Liver (tissue), 9 donors: Measurements from ENCODE around the gene MSI2. TPM values are rescaled to one million over a fixed set of nuclear protein-coding genes. Genes with fewer than 3 reads are reported as not detected.

Source experiments
- DNase-seq: peaks from one replicate; pipeline ENCODE4 v3.0.0-alpha.2; 2017; ENCODE audit warnings: low spot score
- H3K27ac ChIP-seq, 2 donors: one replicate each; pipeline ENCODE4 v1.7.0; 2013; ENCODE audit warnings: inconsistent platforms in 2 of 2, low read length in 2 of 2, control low read depth in 1 of 2, low read depth in 1 of 2, mild to moderate bottlenecking in 1 of 2
- H3K27me3 ChIP-seq, 4 donors: one replicate each; pipeline versions ENCODE4 v1.6.1 to v1.7.0; 2013; ENCODE audit warnings: low read length in 3 of 4, inconsistent platforms in 1 of 4, mild to moderate bottlenecking in 1 of 4, moderate library complexity in 1 of 4; ENCODE audit not compliant: control insufficient read depth in 4 of 4, insufficient read depth in 4 of 4
- H3K36me3 ChIP-seq, 4 donors: one replicate each; pipeline versions ENCODE4 v1.6.1 to v1.7.0; 2013; ENCODE audit warnings: low read length in 3 of 4, mild to moderate bottlenecking in 3 of 4, low read depth in 1 of 4, moderate library complexity in 1 of 4; ENCODE audit not compliant: control insufficient read depth in 4 of 4, insufficient read depth in 3 of 4
- H3K4me1 ChIP-seq, 4 donors: one replicate each; pipeline versions ENCODE4 v1.6.1 to v1.7.0; 2013; ENCODE audit warnings: low read length in 3 of 4, mild to moderate bottlenecking in 3 of 4, moderate library complexity in 1 of 4; ENCODE audit not compliant: control insufficient read depth in 4 of 4, insufficient read depth in 4 of 4
- H3K4me3 ChIP-seq, 3 donors: one replicate each; pipeline versions ENCODE4 v1.6.1 to v1.7.0; 2013; ENCODE audit warnings: low read length in 3 of 3, control low read depth in 1 of 3, low read depth in 1 of 3, mild to moderate bottlenecking in 1 of 3
- H3K9ac ChIP-seq, 2 donors: one replicate each; pipeline ENCODE4 v1.7.0; 2013; ENCODE audit warnings: low read length in 2 of 2, mild to moderate bottlenecking in 2 of 2, moderate library complexity in 2 of 2, control low read depth in 1 of 2, low read depth in 1 of 2
- H3K9me3 ChIP-seq, 4 donors: one replicate each; pipeline versions ENCODE4 v1.6.1 to v1.7.0; 2013; ENCODE audit warnings: low read length in 3 of 4; ENCODE audit not compliant: control insufficient read depth in 4 of 4
- FOXA1 ChIP-seq: IDR thresholded peaks from 2 replicates; pipeline ENCODE4 v1.6.1; 2016; ENCODE audit warnings: antibody characterized with exemption
- FOXA2 ChIP-seq: IDR thresholded peaks from 2 replicates; pipeline ENCODE4 v1.6.1; 2016; ENCODE audit warnings: antibody characterized with exemption
- GABPA ChIP-seq, 2 donors: IDR thresholded peaks in 1 of 2; conservative IDR thresholded peaks in 1 of 2; 2 replicates each; pipeline ENCODE4 v1.6.1; 2016; ENCODE audit warnings: antibody characterized with exemption in 2 of 2, mild to moderate bottlenecking in 1 of 2, moderate library complexity in 1 of 2
- HNF4G ChIP-seq: IDR thresholded peaks from 2 replicates; pipeline ENCODE4 v1.6.1; 2016; ENCODE audit warnings: antibody characterized with exemption
- JUND ChIP-seq, 2 donors: IDR thresholded peaks; 2 replicates each; pipeline ENCODE4 v1.6.1; 2016; ENCODE audit warnings: antibody characterized with exemption in 2 of 2
- NR2F2 ChIP-seq: IDR thresholded peaks from 2 replicates; pipeline ENCODE4 v1.6.1; 2016; ENCODE audit warnings: antibody characterized with exemption
- RXRA ChIP-seq, 2 donors: IDR thresholded peaks; 2 replicates each; pipeline ENCODE4 v1.6.1; 2017 to 2018; ENCODE audit warnings: antibody characterized with exemption in 2 of 2, mild to moderate bottlenecking in 1 of 2
- SP1 ChIP-seq: IDR thresholded peaks from 2 replicates; pipeline ENCODE4 v1.6.1; 2018; ENCODE audit warnings: antibody characterized with exemption, mild to moderate bottlenecking
- TAF1 ChIP-seq: conservative IDR thresholded peaks from 2 replicates; pipeline ENCODE4 v1.6.1; 2016; ENCODE audit warnings: antibody characterized with exemption, mild to moderate bottlenecking
- YY1 ChIP-seq: IDR thresholded peaks from 2 replicates; pipeline ENCODE4 v1.6.1; 2016; ENCODE audit warnings: antibody characterized with exemption, mild to moderate bottlenecking
- WGBS: extraction: QIAGEN DNeasy Blood & Tissue Kit; methylation state at CpG from one replicate; pipeline ENCODE4 v1.1.7; 2013; 5-methylcytosine and 5-hydroxymethylcytosine counted together
- polyA plus RNA-seq, 2 donors: library from polyadenylated mRNA; stranded (reverse) in 1 of 2; unstranded in 1 of 2; fragments of 200-250 nt in 1 of 2; fragments of >200 nt in 1 of 2; fragmentation: Nextera tagmentation in 1 of 2; extraction: Ambion mirVana in 1 of 2; gene quantifications; one replicate each; pipeline versions ENCODE4 v1.2.1 to v1.2.3, GENCODE V29; 2013 to 2015
- total RNA-seq, 2 donors: library from RNA; depleted of rRNA; stranded (reverse); fragments of >200 nt; gene quantifications; one replicate each; pipeline ENCODE4 v1.2.3, GENCODE V29; 2014
- TF ChIP-seq, protein P1 (sequence below): IDR thresholded peaks from 2 replicates; pipeline ENCODE4 v1.6.1; 2016; ENCODE audit warnings: antibody characterized with exemption
- TF ChIP-seq, protein P2 (sequence below): IDR thresholded peaks from 2 replicates; pipeline ENCODE4 v1.6.1; 2016; ENCODE audit warnings: antibody characterized with exemption
- TF ChIP-seq, protein P3 (sequence below): fragments of 150-350 bp; IDR thresholded peaks from 2 replicates; pipeline ENCODE4 v1.5.1; 2017; ENCODE audit warnings: improper control_type of control experiment, low read depth, low read length; ENCODE audit not compliant: missing input control
- TF ChIP-seq, protein P4 (sequence below): IDR thresholded peaks from 2 replicates; pipeline ENCODE4 v1.6.1; 2016; ENCODE audit warnings: antibody characterized with exemption
- donor health status: healthy.
- donor health status: healthy.
- donor health status: healthy.
- donor health status: healthy.
- donor health status: healthy.

Gene MSI2
- total and polyA plus RNA-seq, 4 donors = 5.7 to 15.6 (median 9.2) TPM

DNA sequence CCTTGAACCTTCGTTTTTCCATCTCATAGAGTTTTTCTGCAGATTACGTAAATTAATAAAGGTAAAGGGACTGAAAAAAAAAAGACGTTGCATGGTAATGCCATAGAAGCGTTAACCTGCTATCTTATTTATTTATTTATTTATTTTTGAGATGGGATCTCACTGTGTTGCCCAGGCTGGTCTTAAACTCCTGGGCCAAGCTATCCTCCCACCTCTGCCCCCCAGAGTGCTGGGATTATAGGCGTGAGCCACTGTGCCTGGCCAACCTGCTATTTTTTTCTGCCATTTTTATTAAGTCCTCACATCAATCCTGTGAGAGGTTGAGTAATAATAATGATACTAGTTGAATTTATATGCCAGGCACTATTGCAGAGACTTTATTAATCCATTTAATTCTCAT, 7.9 kb downstream of the MSI2 start:
- no peaks in the 10 kb centered on the region for H3K4me1 ChIP-seq
- TF ChIP-seq, protein P1, sequence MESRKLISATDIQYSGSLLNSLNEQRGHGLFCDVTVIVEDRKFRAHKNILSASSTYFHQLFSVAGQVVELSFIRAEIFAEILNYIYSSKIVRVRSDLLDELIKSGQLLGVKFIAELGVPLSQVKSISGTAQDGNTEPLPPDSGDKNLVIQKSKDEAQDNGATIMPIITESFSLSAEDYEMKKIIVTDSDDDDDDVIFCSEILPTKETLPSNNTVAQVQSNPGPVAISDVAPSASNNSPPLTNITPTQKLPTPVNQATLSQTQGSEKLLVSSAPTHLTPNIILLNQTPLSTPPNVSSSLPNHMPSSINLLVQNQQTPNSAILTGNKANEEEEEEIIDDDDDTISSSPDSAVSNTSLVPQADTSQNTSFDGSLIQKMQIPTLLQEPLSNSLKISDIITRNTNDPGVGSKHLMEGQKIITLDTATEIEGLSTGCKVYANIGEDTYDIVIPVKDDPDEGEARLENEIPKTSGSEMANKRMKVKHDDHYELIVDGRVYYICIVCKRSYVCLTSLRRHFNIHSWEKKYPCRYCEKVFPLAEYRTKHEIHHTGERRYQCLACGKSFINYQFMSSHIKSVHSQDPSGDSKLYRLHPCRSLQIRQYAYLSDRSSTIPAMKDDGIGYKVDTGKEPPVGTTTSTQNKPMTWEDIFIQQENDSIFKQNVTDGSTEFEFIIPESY = no peak
- no peak overlapping the region for H3K4me3 ChIP-seq
- no peak for DNase-seq
- H3K9me3 ChIP-seq = no peaks in the 10 kb centered on the region
- no peaks in the 10 kb centered on the region for H3K27me3 ChIP-seq
- H3K9ac ChIP-seq = no peak overlapping the region
- WGBS = 96% methylated on average over 5 of the region's 5 CpGs
- peaks cover 2 to 28% (median 20%) of the 10 kb centered on the region in 4 donors for H3K36me3 ChIP-seq
- no peak overlapping the region for H3K27ac ChIP-seq

DNA sequence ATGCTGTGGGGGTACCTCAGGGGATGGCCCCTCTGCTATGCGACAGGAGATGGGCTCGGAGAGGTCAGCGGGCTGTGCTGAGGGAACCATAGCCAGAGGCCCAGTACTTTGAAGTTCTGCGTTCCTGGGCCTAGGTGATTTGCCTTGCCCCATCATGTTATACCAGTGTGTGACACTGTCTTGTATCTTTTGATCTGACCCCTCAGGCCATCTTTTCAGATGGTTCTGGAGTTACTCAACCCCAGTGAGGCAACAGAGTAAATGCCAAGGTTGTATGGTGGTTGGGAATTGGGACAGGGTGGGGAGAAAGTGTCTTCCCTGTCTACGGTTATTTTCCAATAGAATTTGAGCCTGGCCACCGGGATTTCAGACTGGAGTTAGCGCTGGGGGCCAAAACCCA, 8.5 kb downstream of the MSI2 start:
- Histone ChIP-seq H3K4me1 (no peaks in the 10 kb centered on the region), H3K27me3 (no peaks in the 10 kb centered on the region), H3K9ac (no peak overlapping the region), H3K36me3 (peaks cover 2 to 28% (median 22%) of the 10 kb centered on the region in 4 donors), H3K4me3 (no peak overlapping the region), H3K27ac (no peak overlapping the region), H3K9me3 (no peaks in the 10 kb centered on the region)
- WGBS = 96% methylated on average over 7 of the region's 7 CpGs
- no peak for DNase-seq
- TF ChIP-seq JUND (IDR thresholded peaks at IDR 0.05) = no peak
- no peak for TF ChIP-seq TAF1
- no peak for TF ChIP-seq FOXA2
- TF ChIP-seq GABPA (IDR thresholded peaks at IDR 0.05 in 1 of 2, conservative IDR thresholded peaks at IDR 0.05 in 1 of 2) = no peak
- no peak for TF ChIP-seq YY1
- TF ChIP-seq NR2F2 = no peak
- no peak for TF ChIP-seq SP1
- TF ChIP-seq, protein P2, sequence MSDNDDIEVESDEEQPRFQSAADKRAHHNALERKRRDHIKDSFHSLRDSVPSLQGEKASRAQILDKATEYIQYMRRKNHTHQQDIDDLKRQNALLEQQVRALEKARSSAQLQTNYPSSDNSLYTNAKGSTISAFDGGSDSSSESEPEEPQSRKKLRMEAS = no peak
- TF ChIP-seq, protein P3, sequence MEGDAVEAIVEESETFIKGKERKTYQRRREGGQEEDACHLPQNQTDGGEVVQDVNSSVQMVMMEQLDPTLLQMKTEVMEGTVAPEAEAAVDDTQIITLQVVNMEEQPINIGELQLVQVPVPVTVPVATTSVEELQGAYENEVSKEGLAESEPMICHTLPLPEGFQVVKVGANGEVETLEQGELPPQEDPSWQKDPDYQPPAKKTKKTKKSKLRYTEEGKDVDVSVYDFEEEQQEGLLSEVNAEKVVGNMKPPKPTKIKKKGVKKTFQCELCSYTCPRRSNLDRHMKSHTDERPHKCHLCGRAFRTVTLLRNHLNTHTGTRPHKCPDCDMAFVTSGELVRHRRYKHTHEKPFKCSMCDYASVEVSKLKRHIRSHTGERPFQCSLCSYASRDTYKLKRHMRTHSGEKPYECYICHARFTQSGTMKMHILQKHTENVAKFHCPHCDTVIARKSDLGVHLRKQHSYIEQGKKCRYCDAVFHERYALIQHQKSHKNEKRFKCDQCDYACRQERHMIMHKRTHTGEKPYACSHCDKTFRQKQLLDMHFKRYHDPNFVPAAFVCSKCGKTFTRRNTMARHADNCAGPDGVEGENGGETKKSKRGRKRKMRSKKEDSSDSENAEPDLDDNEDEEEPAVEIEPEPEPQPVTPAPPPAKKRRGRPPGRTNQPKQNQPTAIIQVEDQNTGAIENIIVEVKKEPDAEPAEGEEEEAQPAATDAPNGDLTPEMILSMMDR = no peak

DNA sequence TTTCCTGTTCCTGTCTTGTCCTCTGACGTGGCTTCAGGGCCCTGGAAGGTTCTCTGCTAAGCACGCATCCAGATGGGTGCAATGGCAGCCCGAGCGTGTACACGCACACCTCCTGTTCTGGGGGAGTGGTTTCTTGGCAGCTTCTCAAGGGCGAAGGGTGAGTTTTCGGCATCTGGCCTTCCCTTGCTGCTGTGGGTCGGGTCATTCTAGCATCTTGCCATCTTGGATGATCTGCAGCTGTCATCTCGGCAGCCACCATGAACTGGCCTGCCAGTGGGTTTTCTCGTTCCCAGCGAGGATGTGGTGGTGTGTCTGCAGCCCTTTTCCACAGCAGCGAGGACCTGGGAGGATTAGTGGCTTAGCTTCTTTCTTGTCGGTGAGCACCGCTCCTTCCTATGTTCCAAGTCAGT, 10.6 kb downstream of the MSI2 start:
- Histone ChIP-seq H3K27me3 (no peaks in the 10 kb centered on the region), H3K27ac (no peak overlapping the region)

DNA sequence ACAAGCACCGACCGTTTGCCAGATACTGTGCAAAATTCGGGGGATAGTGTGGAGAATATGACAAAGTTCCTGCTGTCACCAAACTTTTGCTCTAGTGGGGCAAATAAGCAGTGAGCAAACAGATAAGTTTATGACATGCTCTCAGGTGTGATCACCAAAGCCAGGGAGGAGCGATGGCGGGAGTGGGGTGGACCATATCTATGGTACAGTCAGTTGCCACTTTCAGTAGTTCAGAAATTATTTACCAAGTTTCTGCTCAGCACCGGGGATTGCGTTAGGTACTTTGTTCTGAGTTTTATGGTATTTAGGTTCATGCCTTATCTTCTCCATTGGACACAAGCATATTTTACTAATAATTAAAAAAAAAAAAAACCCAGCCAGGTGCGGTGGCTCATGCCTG, 11.9 kb downstream of the MSI2 start:
- H3K36me3 ChIP-seq = peaks cover 0 to 21% (median 11%) of the 10 kb centered on the region in 4 donors
- no peak for DNase-seq
- H3K9ac ChIP-seq = no peak overlapping the region
- TF ChIP-seq RXRA (IDR thresholded peaks at IDR 0.05) = no peak
- TF ChIP-seq, protein P2 = no peak
- TF ChIP-seq GABPA (IDR thresholded peaks at IDR 0.05 in 1 of 2, conservative IDR thresholded peaks at IDR 0.05 in 1 of 2) = no peak
- TF ChIP-seq TAF1 = no peak
- TF ChIP-seq NR2F2 = no peak
- TF ChIP-seq JUND (IDR thresholded peaks at IDR 0.05) = no peak
- no peak for TF ChIP-seq YY1
- TF ChIP-seq HNF4G = no peak
- TF ChIP-seq, protein P4, sequence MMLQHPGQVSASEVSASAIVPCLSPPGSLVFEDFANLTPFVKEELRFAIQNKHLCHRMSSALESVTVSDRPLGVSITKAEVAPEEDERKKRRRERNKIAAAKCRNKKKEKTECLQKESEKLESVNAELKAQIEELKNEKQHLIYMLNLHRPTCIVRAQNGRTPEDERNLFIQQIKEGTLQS = no peak
- no peak for TF ChIP-seq FOXA1
- H3K27ac ChIP-seq = no peak overlapping the region
- H3K4me3 ChIP-seq = no peak overlapping the region
- H3K4me1 ChIP-seq = no peaks in the 10 kb centered on the region
- no peaks in the 10 kb centered on the region for H3K27me3 ChIP-seq
- 94% methylated on average over 8 of the region's 8 CpGs for WGBS
- H3K9me3 ChIP-seq = no peaks in the 10 kb centered on the region

More for the DNA sequence above, 10.6 kb downstream of the MSI2 start:
- no peak for DNase-seq
- 96% methylated on average over 14 of the region's 14 CpGs for WGBS
- Histone ChIP-seq H3K4me1 (no peaks in the 10 kb centered on the region), H3K9ac (no peak overlapping the region), H3K9me3 (no peaks in the 10 kb centered on the region), H3K36me3 (peaks cover 2 to 27% (median 21%) of the 10 kb centered on the region in 4 donors), H3K4me3 (no peak overlapping the region)
- no peak for TF ChIP-seq RXRA (IDR thresholded peaks at IDR 0.05)
